Upper lobe of right lung (tissue), 1 donor: Measurements from ENCODE around the gene NPAS3. TPM values are rescaled to one million over a fixed set of nuclear protein-coding genes. Genes with fewer than 3 reads are reported as not detected.

Experiments
- ATAC-seq: fragments of 200-7000 bp; cut with Tn5 transposase; one replicate; pipeline ENCODE4 v1.9.1; 2020; ENCODE audit warnings: mild to moderate bottlenecking, moderate library complexity
- DNase-seq: peaks from one replicate; pipeline ENCODE4 v3.0.0-alpha.2; 2020
- H3K27ac ChIP-seq: fragments of 200-600 bp; one replicate; pipeline ENCODE4 v1.8.0; 2022
- H3K27me3 ChIP-seq: fragments of 200-600 bp; one replicate; pipeline ENCODE4 v1.8.0; 2022; ENCODE audit warnings: mild to moderate bottlenecking
- H3K36me3 ChIP-seq: fragments of 200-600 bp; one replicate; pipeline ENCODE4 v1.8.0; 2022
- H3K4me1 ChIP-seq: fragments of 200-600 bp; one replicate; pipeline ENCODE4 v1.8.0; 2022
- H3K4me3 ChIP-seq: fragments of 200-600 bp; one replicate; pipeline ENCODE4 v1.8.0; 2022; ENCODE audit warnings: mild to moderate bottlenecking
- H3K9me3 ChIP-seq: fragments of 200-600 bp; one replicate; pipeline ENCODE4 v1.8.0; 2022
- intact Hi-C: fragments of 100-400 bp; cut with DNase I; formaldehyde crosslinking; loops from one replicate; pipeline ENCODE4 v1.11.0; 2022
- total RNA-seq: library from RNA; stranded (reverse); fragmentation: NEBNext Ultra II Directional; extraction: Animal tissue kit (Norgen Biotek cat#: 25700); gene quantifications from one replicate; pipeline ENCODE4 v1.2.1, GENCODE V29; 2021
- TF ChIP-seq, protein P1 (sequence below): fragments of 200-600 bp; IDR thresholded peaks from one replicate; pipeline ENCODE4 v1.8.0; 2022; ENCODE audit warnings: antibody characterized with exemption
- donor health status: DM: no; HTN: yes; CAD: no; lungs with severe emphysema.

Gene NPAS3
- total RNA-seq, 1 donor from 2014 or later, result 1.2 TPM

DNA sequence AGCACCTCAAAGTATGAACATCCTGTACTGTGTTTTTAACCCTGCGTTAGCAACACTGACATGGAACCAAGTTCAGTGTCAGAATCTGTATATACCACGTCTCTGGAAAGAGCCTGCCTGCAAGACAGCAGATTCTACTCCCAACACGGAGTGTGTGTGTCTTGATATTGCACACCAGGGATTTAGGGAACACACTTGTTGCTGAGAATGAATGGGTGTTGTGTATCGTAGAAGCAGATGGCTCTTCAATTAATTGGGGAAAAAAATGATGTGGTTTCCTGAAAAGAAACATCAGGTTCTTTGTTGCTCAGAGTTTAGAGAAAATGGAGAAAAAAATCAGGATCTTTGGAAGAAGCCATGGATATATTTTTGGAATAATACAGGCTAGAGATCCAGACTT lies 841.4 kb downstream of the NPAS3 start:
- no peak overlapping the region for H3K4me3 ChIP-seq
- H3K27me3 ChIP-seq, result no peaks in the 10 kb centered on the region
- H3K27ac ChIP-seq, result no peak overlapping the region
- H3K4me1 ChIP-seq, result peaks cover 4% of the 10 kb centered on the region
- no peaks in the 10 kb centered on the region for H3K36me3 ChIP-seq
- ATAC-seq, result no peak
- H3K9me3 ChIP-seq, result no peaks in the 10 kb centered on the region
- intact Hi-C loops, result no loop called here
- TF ChIP-seq, protein P1, sequence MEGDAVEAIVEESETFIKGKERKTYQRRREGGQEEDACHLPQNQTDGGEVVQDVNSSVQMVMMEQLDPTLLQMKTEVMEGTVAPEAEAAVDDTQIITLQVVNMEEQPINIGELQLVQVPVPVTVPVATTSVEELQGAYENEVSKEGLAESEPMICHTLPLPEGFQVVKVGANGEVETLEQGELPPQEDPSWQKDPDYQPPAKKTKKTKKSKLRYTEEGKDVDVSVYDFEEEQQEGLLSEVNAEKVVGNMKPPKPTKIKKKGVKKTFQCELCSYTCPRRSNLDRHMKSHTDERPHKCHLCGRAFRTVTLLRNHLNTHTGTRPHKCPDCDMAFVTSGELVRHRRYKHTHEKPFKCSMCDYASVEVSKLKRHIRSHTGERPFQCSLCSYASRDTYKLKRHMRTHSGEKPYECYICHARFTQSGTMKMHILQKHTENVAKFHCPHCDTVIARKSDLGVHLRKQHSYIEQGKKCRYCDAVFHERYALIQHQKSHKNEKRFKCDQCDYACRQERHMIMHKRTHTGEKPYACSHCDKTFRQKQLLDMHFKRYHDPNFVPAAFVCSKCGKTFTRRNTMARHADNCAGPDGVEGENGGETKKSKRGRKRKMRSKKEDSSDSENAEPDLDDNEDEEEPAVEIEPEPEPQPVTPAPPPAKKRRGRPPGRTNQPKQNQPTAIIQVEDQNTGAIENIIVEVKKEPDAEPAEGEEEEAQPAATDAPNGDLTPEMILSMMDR, result no peak
- no peak for DNase-seq

DNA sequence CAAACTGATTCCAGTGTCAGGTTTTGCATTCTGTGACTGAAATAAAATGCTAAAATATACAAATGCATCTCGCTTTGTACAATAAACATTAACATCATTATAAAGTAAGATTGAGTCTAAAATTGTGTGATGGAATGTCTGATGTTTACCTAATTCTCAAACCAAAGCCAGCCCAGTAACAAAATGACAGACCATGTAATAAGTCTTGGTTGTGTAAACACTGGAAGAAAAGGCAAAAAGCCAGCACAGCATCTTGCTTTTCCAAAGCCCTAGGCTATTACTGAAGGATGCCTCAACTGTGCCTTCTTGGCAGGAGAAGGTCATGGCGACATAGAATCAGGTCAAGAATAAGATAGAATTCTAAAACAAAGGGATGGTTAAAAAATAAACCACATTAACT lies 842.6 kb downstream of the NPAS3 start:
- no peak for ATAC-seq
- Histone ChIP-seq H3K27ac (no peak overlapping the region), H3K4me1 (peaks cover 4% of the 10 kb centered on the region), H3K4me3 (no peak overlapping the region), H3K36me3 (no peaks in the 10 kb centered on the region), H3K9me3 (no peaks in the 10 kb centered on the region), H3K27me3 (no peaks in the 10 kb centered on the region)
- no peak for DNase-seq
- TF ChIP-seq, protein P1, result no peak
- intact Hi-C loops, result no loop called here

DNA sequence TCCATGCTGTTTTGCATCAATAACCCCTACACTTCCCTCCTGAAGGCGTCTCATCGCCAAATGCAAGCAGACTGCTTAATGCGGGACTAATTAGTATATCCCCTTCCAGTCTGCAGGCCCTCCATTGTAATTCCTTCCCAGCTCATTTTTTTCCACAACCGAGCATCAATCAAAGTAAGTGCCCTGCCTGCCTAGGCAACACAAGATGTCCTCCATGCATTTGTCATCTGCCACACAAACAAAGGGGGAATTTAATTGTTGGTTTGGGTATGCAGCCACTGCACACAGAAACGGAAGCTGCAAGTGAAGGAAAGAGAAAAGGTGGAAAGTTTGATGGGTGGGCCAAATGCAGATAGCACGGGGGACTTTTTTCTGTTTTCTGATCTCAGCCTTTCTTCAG lies 844.2 kb downstream of the NPAS3 start:
- Histone ChIP-seq H3K4me1 (peaks cover 4% of the 10 kb centered on the region), H3K27me3 (no peaks in the 10 kb centered on the region), H3K4me3 (no peak overlapping the region), H3K36me3 (no peaks in the 10 kb centered on the region), H3K9me3 (no peaks in the 10 kb centered on the region), H3K27ac (no peak overlapping the region)
- ATAC-seq (no peak), DNase-seq (no peak)
- TF ChIP-seq, protein P1, result no peak
- intact Hi-C loops, result no loop called here

DNA sequence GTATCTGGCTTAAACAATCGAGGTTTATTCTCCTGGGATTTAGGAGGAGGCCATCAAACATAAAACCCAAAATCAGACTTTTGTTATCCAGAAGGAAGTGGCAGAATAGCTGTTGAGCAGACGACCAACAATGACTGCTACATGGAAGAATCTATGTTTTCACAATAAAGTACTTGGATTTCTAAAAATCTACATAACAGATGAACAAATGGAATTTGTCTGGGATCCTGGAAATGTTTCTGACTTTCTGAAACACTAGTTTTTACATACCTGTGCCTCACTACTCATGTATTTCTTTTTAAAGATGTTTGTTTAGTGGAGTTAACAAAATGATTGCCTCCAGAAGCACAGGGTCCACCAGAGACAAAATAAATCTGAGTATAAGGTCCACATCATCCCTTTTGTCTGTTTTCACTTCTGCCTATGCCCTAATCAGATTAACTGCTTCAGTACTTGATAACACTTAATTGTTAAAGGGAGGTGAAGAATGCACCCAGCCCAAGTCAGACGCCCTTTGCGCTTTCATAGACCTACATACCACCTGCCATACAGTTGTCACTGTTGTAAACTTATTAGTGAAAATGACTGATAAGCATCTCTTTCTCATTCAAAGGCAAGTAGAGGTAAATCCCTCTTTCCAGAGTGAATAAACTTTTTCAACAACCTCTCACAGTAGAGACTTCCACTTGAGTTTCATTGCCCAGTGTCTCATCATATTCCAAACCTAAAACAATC lies 847.6 kb downstream of the NPAS3 start:
- ATAC-seq (no peak), DNase-seq (no peak)
- Histone ChIP-seq H3K9me3 (no peaks in the 10 kb centered on the region), H3K27me3 (no peaks in the 10 kb centered on the region), H3K36me3 (no peaks in the 10 kb centered on the region), H3K27ac (no peak overlapping the region), H3K4me3 (no peak overlapping the region), H3K4me1 (no peaks in the 10 kb centered on the region)
- intact Hi-C loops, result no loop called here
- TF ChIP-seq, protein P1, result no peak

DNA sequence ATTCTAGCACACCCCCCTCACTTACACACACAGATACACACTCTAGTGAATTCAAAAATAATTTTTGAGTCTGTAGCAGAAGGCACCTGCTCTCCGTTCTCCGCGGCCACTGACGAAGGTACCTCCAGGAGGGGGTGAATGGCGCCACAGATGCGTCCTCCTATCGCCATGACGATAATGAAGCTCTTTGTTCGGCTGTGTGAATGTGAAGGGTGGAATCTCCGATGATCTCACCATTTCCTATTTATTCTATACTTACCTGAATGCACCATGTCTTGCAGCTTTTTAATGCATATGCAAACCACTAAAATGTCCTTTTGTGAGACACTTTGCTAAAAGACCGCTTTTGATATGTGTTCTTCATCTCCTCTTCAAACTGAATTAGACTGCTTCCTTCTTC lies 849.5 kb downstream of the NPAS3 start:
- TF ChIP-seq, protein P1, result no peak

More for the DNA sequence above, 849.5 kb downstream of the NPAS3 start:
- Histone ChIP-seq H3K27ac (no peak overlapping the region), H3K36me3 (no peaks in the 10 kb centered on the region), H3K27me3 (peaks cover 5% of the 10 kb centered on the region), H3K9me3 (no peaks in the 10 kb centered on the region), H3K4me3 (no peak overlapping the region), H3K4me1 (no peaks in the 10 kb centered on the region)
- no peak for DNase-seq
- intact Hi-C loops, result no loop called here
- no peak for ATAC-seq
